HEK293 (cell line): ENCODE data around the gene BFAR.
"Not testable (repeated sequence)": the region's sequence is repeated elsewhere in the genome, so short reads cannot be mapped to it uniquely, and the experiment has no call there.

ENCODE experiments used
- ATF2 ChIP-seq: fragments of 450-650 bp; formaldehyde crosslinking; IDR thresholded peaks from 2 replicates; pipeline ENCODE4 v1.5.1; 2016; ENCODE audit warnings: missing biosample characterization, missing genetic modification characterization, low read depth
- ZBTB1 ChIP-seq: fragments of 450-650 bp; formaldehyde crosslinking; IDR thresholded peaks from 2 replicates; pipeline ENCODE4 v1.5.1; 2016; ENCODE audit warnings: missing biosample characterization, missing genetic modification characterization
- ZBTB49 ChIP-seq: fragments of 450-650 bp; formaldehyde crosslinking; IDR thresholded peaks from 2 replicates; pipeline ENCODE4 v1.5.1; 2016; ENCODE audit warnings: missing biosample characterization, missing genetic modification characterization, low read depth
- ZBTB8A ChIP-seq: fragments of 450-650 bp; formaldehyde crosslinking; IDR thresholded peaks from 2 replicates; pipeline ENCODE4 v1.5.1; 2016; ENCODE audit warnings: missing biosample characterization, missing genetic modification characterization
- ZNF132 ChIP-seq: fragments of 450-650 bp; formaldehyde crosslinking; IDR thresholded peaks from 2 replicates; pipeline ENCODE4 v1.5.1; 2017; ENCODE audit warnings: missing biosample characterization, missing genetic modification characterization, borderline replicate concordance
- ZNF335 ChIP-seq: fragments of 450-650 bp; formaldehyde crosslinking; conservative IDR thresholded peaks from 2 replicates; pipeline ENCODE4 v1.5.1; 2016; ENCODE audit warnings: missing biosample characterization, missing genetic modification characterization
- ZNF558 ChIP-seq: fragments of 450-650 bp; formaldehyde crosslinking; IDR thresholded peaks from 2 replicates; pipeline ENCODE4 v1.5.1; 2016; ENCODE audit warnings: missing biosample characterization, missing genetic modification characterization
- ZNF768 ChIP-seq: fragments of 450-650 bp; formaldehyde crosslinking; IDR thresholded peaks from 2 replicates; pipeline ENCODE4 v1.5.1; 2018; ENCODE audit warnings: missing biosample characterization, mild to moderate bottlenecking, missing genetic modification characterization
- TF ChIP-seq, protein P1 (sequence below): IDR thresholded peaks from 2 replicates; pipeline ENCODE4 v1.6.1; 2011; ENCODE audit warnings: mild to moderate bottlenecking, low read depth, low read length, borderline replicate concordance
- TF ChIP-seq, protein P2 (sequence below): fragments of 450-650 bp; formaldehyde crosslinking; IDR thresholded peaks from 2 replicates; pipeline ENCODE4 v1.5.1; 2017; ENCODE audit warnings: missing biosample characterization, missing genetic modification characterization
- TF ChIP-seq, protein P3 (sequence below): fragments of 450-650 bp; formaldehyde crosslinking; IDR thresholded peaks from 2 replicates; pipeline ENCODE4 v1.5.1; 2016; ENCODE audit warnings: missing biosample characterization, missing genetic modification characterization
- TF ChIP-seq, protein P4 (sequence below): fragments of 450-650 bp; formaldehyde crosslinking; conservative IDR thresholded peaks from 2 replicates; pipeline ENCODE4 v1.5.1; 2016; ENCODE audit warnings: low read depth, missing biosample characterization, missing genetic modification characterization

GRCh38 chr16:14701859-14702258, 69.1 kb downstream of the BFAR start:
- TF ChIP-seq ZNF768; ZNF132 (tag by site-specific recombination); ZBTB8A (tag by site-specific recombination); ZNF558 (tag by site-specific recombination); ATF2 (tag by site-specific recombination); ZNF335; ZBTB49; ZBTB1: not testable (repeated sequence)
- TF ChIP-seq, protein P1, sequence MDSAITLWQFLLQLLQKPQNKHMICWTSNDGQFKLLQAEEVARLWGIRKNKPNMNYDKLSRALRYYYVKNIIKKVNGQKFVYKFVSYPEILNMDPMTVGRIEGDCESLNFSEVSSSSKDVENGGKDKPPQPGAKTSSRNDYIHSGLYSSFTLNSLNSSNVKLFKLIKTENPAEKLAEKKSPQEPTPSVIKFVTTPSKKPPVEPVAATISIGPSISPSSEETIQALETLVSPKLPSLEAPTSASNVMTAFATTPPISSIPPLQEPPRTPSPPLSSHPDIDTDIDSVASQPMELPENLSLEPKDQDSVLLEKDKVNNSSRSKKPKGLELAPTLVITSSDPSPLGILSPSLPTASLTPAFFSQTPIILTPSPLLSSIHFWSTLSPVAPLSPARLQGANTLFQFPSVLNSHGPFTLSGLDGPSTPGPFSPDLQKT, result not testable (repeated sequence)
- TF ChIP-seq, protein P2, sequence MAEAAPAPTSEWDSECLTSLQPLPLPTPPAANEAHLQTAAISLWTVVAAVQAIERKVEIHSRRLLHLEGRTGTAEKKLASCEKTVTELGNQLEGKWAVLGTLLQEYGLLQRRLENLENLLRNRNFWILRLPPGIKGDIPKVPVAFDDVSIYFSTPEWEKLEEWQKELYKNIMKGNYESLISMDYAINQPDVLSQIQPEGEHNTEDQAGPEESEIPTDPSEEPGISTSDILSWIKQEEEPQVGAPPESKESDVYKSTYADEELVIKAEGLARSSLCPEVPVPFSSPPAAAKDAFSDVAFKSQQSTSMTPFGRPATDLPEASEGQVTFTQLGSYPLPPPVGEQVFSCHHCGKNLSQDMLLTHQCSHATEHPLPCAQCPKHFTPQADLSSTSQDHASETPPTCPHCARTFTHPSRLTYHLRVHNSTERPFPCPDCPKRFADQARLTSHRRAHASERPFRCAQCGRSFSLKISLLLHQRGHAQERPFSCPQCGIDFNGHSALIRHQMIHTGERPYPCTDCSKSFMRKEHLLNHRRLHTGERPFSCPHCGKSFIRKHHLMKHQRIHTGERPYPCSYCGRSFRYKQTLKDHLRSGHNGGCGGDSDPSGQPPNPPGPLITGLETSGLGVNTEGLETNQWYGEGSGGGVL (tag by site-specific recombination), result not testable (repeated sequence)
- TF ChIP-seq, protein P3, sequence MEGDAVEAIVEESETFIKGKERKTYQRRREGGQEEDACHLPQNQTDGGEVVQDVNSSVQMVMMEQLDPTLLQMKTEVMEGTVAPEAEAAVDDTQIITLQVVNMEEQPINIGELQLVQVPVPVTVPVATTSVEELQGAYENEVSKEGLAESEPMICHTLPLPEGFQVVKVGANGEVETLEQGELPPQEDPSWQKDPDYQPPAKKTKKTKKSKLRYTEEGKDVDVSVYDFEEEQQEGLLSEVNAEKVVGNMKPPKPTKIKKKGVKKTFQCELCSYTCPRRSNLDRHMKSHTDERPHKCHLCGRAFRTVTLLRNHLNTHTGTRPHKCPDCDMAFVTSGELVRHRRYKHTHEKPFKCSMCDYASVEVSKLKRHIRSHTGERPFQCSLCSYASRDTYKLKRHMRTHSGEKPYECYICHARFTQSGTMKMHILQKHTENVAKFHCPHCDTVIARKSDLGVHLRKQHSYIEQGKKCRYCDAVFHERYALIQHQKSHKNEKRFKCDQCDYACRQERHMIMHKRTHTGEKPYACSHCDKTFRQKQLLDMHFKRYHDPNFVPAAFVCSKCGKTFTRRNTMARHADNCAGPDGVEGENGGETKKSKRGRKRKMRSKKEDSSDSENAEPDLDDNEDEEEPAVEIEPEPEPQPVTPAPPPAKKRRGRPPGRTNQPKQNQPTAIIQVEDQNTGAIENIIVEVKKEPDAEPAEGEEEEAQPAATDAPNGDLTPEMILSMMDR (tag by site-specific recombination), result not testable (repeated sequence)
- TF ChIP-seq, protein P4, sequence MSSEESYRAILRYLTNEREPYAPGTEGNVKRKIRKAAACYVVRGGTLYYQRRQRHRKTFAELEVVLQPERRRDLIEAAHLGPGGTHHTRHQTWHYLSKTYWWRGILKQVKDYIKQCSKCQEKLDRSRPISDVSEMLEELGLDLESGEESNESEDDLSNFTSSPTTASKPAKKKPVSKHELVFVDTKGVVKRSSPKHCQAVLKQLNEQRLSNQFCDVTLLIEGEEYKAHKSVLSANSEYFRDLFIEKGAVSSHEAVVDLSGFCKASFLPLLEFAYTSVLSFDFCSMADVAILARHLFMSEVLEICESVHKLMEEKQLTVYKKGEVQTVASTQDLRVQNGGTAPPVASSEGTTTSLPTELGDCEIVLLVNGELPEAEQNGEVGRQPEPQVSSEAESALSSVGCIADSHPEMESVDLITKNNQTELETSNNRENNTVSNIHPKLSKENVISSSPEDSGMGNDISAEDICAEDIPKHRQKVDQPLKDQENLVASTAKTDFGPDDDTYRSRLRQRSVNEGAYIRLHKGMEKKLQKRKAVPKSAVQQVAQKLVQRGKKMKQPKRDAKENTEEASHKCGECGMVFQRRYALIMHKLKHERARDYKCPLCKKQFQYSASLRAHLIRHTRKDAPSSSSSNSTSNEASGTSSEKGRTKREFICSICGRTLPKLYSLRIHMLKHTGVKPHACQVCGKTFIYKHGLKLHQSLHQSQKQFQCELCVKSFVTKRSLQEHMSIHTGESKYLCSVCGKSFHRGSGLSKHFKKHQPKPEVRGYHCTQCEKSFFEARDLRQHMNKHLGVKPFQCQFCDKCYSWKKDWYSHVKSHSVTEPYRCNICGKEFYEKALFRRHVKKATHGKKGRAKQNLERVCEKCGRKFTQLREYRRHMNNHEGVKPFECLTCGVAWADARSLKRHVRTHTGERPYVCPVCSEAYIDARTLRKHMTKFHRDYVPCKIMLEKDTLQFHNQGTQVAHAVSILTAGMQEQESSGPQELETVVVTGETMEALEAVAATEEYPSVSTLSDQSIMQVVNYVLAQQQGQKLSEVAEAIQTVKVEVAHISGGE (tag by site-specific recombination), result not testable (repeated sequence)
